Measurements from ENCODE around the gene GPR135.

Gene GPR135

GRCh38 chr14:59419303-59419702, 45.9 kb downstream of the GPR135 start:
- DNase-seq = no peak

- no peak for DNase-seq
Observed at GRCh38 chr14:59417311-59417710, 47.9 kb downstream of the GPR135 start.

GRCh38 chr14:59415836-59416602, 49.2 kb downstream of the GPR135 start:
- no peak for DNase-seq
